Caco-2 (cell line): ENCODE measurements around the gene PTPRN2. TPM values are rescaled to one million over a fixed set of nuclear protein-coding genes. Genes with fewer than 3 reads are reported as not detected.

Source experiments
- BruUV-seq: library from RNA; stranded (reverse); fragments of 400-500 nt; replicated peaks from 2 replicates; lab custom pipeline; 2021; lab: Mats Ljungman, UMichigan
- CTCF ChIA-PET: fragments of 300-600 bp; sonication (Branson Sonifier 250); formaldehyde crosslinking; loops from one replicate; lab custom pipeline; 2022; ENCODE audit warnings: antibody characterized with exemption; lab: Charles Lee
- POLR2A ChIA-PET: fragments of 300-600 bp; sonication (Branson Sonifier 250); formaldehyde crosslinking; loops from one replicate; lab custom pipeline; 2022; ENCODE audit warnings: antibody characterized with exemption; lab: Charles Lee
- DNase-seq, 2 experiments: peaks; one replicate each; pipeline versions ENCODE4 v3.0.0 to v3.0.0-alpha.2; 2020 to 2022
- H3K27me3 ChIP-seq: replicated peaks from 2 replicates; pipeline ENCODE4 v1.6.0; 2011; ENCODE audit warnings: low read length; ENCODE audit not compliant: control insufficient read depth, insufficient read depth
- H3K36me3 ChIP-seq: 2 replicates; pipeline ENCODE4 v1.5.1; 2011; ENCODE audit warnings: low read length; ENCODE audit not compliant: control insufficient read depth, insufficient read depth
- H3K4me1 ChIP-seq: fragments of 250-450 bp; sonication (Bioruptor Pico); 2 replicates; pipeline ENCODE4 v1.5.1; 2020; ENCODE audit warnings: mild to moderate bottlenecking
- H3K4me3 ChIP-seq: 2 replicates; pipeline ENCODE4 v1.5.1; 2011; ENCODE audit warnings: low read depth, mild to moderate bottlenecking, control low read depth, low read length
- H3K9me3 ChIP-seq: fragments of 250-450 bp; sonication (Bioruptor Pico); 2 replicates; pipeline ENCODE4 v1.5.1; 2020; ENCODE audit warnings: mild to moderate bottlenecking, moderate library complexity
- H3K27ac Mint-ChIP-seq: one replicate; pipeline ENCODE4 v1.8.0; 2022; ENCODE audit warnings: mixed read lengths; ENCODE audit not compliant: unreplicated experiment
- H3K27me3 Mint-ChIP-seq: one replicate; pipeline ENCODE4 v1.8.0; 2022; ENCODE audit warnings: mixed read lengths; ENCODE audit not compliant: insufficient read depth, unreplicated experiment
- H3K36me3 Mint-ChIP-seq: one replicate; pipeline ENCODE4 v1.8.0; 2022; ENCODE audit warnings: mild to moderate bottlenecking, mixed read lengths; ENCODE audit not compliant: insufficient read depth, unreplicated experiment
- H3K4me1 Mint-ChIP-seq: one replicate; pipeline ENCODE4 v1.8.0; 2022; ENCODE audit warnings: low read depth, mixed read lengths; ENCODE audit not compliant: unreplicated experiment
- H3K4me3 Mint-ChIP-seq: one replicate; pipeline ENCODE4 v1.8.0; 2022; ENCODE audit warnings: mild to moderate bottlenecking, moderate library complexity, mixed read lengths; ENCODE audit not compliant: unreplicated experiment
- H3K9me3 Mint-ChIP-seq: one replicate; pipeline ENCODE4 v1.8.0; 2022; ENCODE audit warnings: mixed read lengths; ENCODE audit not compliant: unreplicated experiment
- intact Hi-C: fragments of 100-400 bp; cut with micrococcal nuclease; formaldehyde crosslinking; loops from one replicate; pipeline ENCODE4 v1.10.0; 2022; ENCODE audit not compliant: unreplicated experiment
- total RNA-seq: library from RNA; stranded (reverse); gene quantifications from 2 replicates; pipeline ENCODE4 v1.2.3, GENCODE V29; 2022
- TF ChIP-seq, protein P1 (sequence below), 2 experiments: fragments of 200-600 bp in 1 of 2; IDR thresholded peaks; 1 replicate in 1 of 2; 2 replicates in 1 of 2; pipeline versions ENCODE4 v1.5.1 to v1.8.0; 2011 to 2022; ENCODE audit warnings: antibody characterized with exemption in 1 of 2, control low read depth in 1 of 2, inconsistent platforms in 1 of 2, low read depth in 1 of 2, low read length in 1 of 2, mild to moderate bottlenecking in 1 of 2, moderate library complexity in 1 of 2; ENCODE audit not compliant: insufficient read depth in 1 of 2, severe bottlenecking in 1 of 2, unreplicated experiment in 1 of 2

PTPRN2 gene
- total RNA-seq, 1 experiment from 2014 or later: 1.4 TPM

DNA sequence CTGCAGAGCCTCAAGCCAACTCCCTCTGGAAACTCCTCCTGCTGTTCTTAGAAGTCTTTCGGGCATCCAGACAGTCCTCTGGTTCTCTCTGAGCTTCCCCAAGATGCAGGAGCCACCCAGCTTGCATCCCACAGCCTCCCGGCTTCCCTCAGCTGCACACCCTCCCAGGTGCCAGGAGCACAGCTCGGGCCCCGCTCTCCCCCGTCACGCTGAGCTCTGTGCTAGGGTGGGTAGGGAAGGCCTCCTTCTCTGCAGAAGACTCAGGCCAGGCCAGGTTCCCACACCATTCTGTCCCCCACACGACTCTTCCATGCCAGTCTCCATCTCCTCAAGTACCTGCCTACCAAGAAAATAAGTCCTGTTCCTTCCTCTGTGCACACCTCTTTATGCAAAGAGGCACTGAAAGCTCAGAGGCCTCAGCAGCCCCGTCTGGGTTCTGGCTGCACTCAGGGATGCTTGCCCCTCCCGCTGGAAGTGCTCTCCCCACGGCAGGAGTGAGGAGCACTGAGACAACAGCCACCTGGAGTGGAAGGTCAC is 537.1 kb downstream of the PTPRN2 start:
- no peaks in the 10 kb centered on the region for H3K27me3 Mint-ChIP-seq
- no peaks in the 10 kb centered on the region for H3K36me3 Mint-ChIP-seq
- peaks cover 24% of the 10 kb centered on the region for H3K9me3 Mint-ChIP-seq
- intact Hi-C loops: no loop called here
- H3K27ac Mint-ChIP-seq: no peak overlapping the region
- TF ChIP-seq, protein P1, sequence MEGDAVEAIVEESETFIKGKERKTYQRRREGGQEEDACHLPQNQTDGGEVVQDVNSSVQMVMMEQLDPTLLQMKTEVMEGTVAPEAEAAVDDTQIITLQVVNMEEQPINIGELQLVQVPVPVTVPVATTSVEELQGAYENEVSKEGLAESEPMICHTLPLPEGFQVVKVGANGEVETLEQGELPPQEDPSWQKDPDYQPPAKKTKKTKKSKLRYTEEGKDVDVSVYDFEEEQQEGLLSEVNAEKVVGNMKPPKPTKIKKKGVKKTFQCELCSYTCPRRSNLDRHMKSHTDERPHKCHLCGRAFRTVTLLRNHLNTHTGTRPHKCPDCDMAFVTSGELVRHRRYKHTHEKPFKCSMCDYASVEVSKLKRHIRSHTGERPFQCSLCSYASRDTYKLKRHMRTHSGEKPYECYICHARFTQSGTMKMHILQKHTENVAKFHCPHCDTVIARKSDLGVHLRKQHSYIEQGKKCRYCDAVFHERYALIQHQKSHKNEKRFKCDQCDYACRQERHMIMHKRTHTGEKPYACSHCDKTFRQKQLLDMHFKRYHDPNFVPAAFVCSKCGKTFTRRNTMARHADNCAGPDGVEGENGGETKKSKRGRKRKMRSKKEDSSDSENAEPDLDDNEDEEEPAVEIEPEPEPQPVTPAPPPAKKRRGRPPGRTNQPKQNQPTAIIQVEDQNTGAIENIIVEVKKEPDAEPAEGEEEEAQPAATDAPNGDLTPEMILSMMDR (IDR thresholded peaks at IDR 0.05; ENCODE audit: insufficient read depth in 1 of 2, low read depth in 1 of 2, low read length in 1 of 2, severe bottlenecking in 1 of 2, unreplicated experiment in 1 of 2): no peak
- no peaks in the 10 kb centered on the region for H3K4me1 Mint-ChIP-seq
- DNase-seq: no peak
- no peak overlapping the region for H3K4me3 Mint-ChIP-seq
- ChIA-PET POLR2A (no interaction called here), CTCF (no interaction called here)
- Histone ChIP-seq H3K9me3 (0 out of 2 replicates have a peak, but pooled peaks cover under 1% of the 10 kb centered on the region), H3K27me3 (no peaks in the 10 kb centered on the region), H3K4me3 (no peak overlapping the region), H3K36me3 (no peaks in the 10 kb centered on the region), H3K4me1 (no peaks in the 10 kb centered on the region)
- BruUV-seq: no TSS peak

DNA sequence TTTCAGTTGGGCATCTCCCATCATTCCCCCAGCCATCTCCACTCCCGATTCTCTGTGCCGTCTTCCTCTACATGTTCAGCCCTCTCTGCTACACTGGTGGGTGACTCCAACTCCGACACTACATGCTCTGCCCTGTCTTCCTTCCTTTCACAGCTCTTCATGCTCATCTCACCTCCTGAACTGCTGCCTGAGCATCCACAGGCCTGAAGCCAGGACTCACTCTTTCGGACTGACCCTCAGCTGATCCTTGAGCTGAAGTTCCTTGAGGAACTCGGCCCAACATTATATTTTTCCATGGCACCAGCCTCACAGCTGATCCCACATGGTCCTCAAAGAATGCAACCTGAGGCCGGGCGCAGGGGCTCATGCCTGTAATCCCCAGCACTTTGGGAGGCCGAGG is 538.4 kb downstream of the PTPRN2 start:
- Mint-ChIP-seq H3K27me3 (no peaks in the 10 kb centered on the region), H3K4me3 (no peak overlapping the region), H3K27ac (no peak overlapping the region), H3K9me3 (peaks cover 11% of the 10 kb centered on the region), H3K36me3 (no peaks in the 10 kb centered on the region), H3K4me1 (no peaks in the 10 kb centered on the region)
- no peaks in the 10 kb centered on the region for H3K36me3 ChIP-seq
- DNase-seq: no peak
- no peaks in the 10 kb centered on the region for H3K4me1 ChIP-seq
- no peaks in the 10 kb centered on the region for H3K9me3 ChIP-seq
- no TSS peak for BruUV-seq
- intact Hi-C loops: no loop called here
- CTCF ChIA-PET: no interaction called here
- POLR2A ChIA-PET: no interaction called here
- H3K27me3 ChIP-seq: no peaks in the 10 kb centered on the region
- TF ChIP-seq, protein P1 (IDR thresholded peaks at IDR 0.05; ENCODE audit: insufficient read depth in 1 of 2, low read depth in 1 of 2, low read length in 1 of 2, severe bottlenecking in 1 of 2, unreplicated experiment in 1 of 2): no peak
- H3K4me3 ChIP-seq: no peak overlapping the region

DNA sequence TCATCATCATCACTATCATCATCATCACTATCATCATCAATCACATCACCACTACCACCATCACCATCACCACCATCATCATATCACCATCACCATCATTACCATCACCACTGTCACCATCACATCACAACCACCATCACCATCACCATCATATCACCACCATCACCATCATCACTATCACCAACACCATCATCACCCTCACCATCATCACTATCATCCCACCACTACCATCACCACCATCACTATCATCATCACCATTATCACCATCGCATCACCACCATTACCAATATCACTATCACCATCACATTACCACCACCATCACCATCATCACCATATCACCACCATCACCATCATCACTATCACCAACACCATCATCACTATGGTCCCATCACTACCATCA is 539.1 kb downstream of the PTPRN2 start:
- no TSS peak for BruUV-seq
- H3K4me3 ChIP-seq: no peak overlapping the region

More for the DNA sequence above, 539.1 kb downstream of the PTPRN2 start:
- Mint-ChIP-seq H3K4me3 (no peak overlapping the region), H3K9me3 (peaks cover 4% of the 10 kb centered on the region), H3K27ac (no peak overlapping the region), H3K4me1 (no peaks in the 10 kb centered on the region), H3K27me3 (no peaks in the 10 kb centered on the region), H3K36me3 (no peaks in the 10 kb centered on the region)
- H3K4me1 ChIP-seq: no peaks in the 10 kb centered on the region
- ChIA-PET CTCF (no interaction called here), POLR2A (no interaction called here)
- no peaks in the 10 kb centered on the region for H3K27me3 ChIP-seq
- H3K36me3 ChIP-seq: no peaks in the 10 kb centered on the region
- no peak for DNase-seq
- intact Hi-C loops: no loop called here
- no peaks in the 10 kb centered on the region for H3K9me3 ChIP-seq
- TF ChIP-seq, protein P1 (IDR thresholded peaks at IDR 0.05; ENCODE audit: insufficient read depth in 1 of 2, low read depth in 1 of 2, low read length in 1 of 2, severe bottlenecking in 1 of 2, unreplicated experiment in 1 of 2): no peak
